ENCODE results near the gene FCER2.

The FCER2 gene

DNA sequence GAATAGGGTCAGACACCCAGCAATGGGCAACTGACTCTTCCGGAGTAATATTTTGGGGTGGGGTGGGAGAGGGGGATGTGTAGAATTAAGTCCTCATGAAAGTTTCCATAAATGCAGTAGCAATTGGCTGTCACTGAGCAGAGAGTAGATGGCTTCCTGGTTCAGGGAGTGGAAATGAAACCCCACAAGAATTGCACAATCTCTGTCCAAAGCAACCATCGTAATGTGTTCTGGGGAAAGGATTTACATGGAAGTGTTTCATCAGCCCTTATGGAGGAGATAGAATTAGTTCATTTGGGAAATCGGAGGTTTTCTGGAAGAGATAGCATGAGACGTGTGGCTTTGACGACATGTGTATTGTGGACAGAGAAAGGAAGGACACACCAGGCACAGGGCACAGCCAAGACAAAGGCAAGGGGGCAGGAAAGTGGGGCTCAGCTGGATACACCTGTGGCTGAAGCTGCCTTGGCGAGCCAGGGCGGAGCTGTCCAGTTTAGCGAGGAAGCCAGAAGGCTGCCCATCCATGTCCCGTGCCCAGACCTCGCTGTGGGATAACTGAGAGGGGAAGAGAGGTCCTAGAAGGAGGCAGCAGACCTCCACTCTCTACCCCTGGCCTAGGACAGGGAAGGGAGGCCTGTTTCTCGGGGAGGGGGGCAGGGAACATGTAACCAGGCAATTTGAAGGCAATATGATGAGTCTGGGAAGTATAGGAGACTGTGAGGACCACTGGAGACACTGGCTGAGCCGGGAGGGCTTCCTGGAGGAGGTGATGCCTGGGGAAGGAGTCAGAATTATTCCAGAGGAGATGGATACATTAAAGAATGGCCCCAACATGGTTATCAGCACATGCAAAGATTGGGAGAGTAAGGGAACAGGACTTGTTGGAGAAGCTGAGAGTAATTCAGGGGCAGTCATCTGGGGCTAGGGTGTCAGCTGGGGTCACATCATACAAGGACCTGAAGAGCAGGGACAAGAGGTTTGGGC is 32.6 kb upstream of the FCER2 start:
- no peak for DNase-seq
- peaks cover 15% of the 10 kb centered on the region for H3K27me3 ChIP-seq (replicated peaks; ENCODE audit: control insufficient read depth, insufficient read depth, low read length, poor library complexity, severe bottlenecking)
- no peaks in the 10 kb centered on the region for H3K36me3 ChIP-seq (ENCODE audit: control insufficient read depth, insufficient read depth, low read length)
- H3K4me3 ChIP-seq (ENCODE audit: insufficient read depth, low read depth, low read length, poor library complexity, severe bottlenecking), result no peak overlapping the region
- peaks cover 10% of the 10 kb centered on the region for H3K4me1 ChIP-seq (ENCODE audit: control insufficient read depth, insufficient read depth, low read length, poor library complexity, severe bottlenecking)
- no peaks in the 10 kb centered on the region for H3K9me3 ChIP-seq (ENCODE audit: control insufficient read depth, low read length)
- no peak overlapping the region for H3K27ac ChIP-seq (ENCODE audit: insufficient read depth, low read length, poor library complexity, severe bottlenecking)

DNA sequence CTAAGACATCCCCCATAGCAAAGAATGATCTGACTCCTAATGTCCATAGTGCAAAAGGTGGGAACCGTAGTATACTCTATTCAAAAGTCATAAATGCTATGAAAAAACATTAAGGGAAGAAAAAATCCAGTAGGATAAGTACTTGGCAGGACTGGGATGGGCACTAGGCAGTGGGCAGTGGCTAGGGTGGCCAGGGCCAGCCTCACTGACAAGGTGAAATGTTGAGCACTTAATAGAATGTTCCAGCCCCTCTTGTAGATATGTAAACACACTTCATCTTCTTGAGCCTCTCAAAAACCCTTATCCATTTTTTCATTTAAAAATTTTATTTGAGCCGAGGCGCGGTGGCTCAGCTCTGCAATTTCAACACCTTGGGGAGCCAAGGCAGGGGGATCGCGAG is 31.4 kb upstream of the FCER2 start:
- Histone ChIP-seq H3K4me3 (ENCODE audit: insufficient read depth, low read depth, low read length, poor library complexity, severe bottlenecking) (no peak overlapping the region), H3K36me3 (ENCODE audit: control insufficient read depth, insufficient read depth, low read length) (no peaks in the 10 kb centered on the region), H3K9me3 (ENCODE audit: control insufficient read depth, low read length) (no peaks in the 10 kb centered on the region), H3K27me3 (replicated peaks; ENCODE audit: control insufficient read depth, insufficient read depth, low read length, poor library complexity, severe bottlenecking) (peaks cover 26% of the 10 kb centered on the region), H3K27ac (ENCODE audit: insufficient read depth, low read length, poor library complexity, severe bottlenecking) (no peak overlapping the region), H3K4me1 (ENCODE audit: control insufficient read depth, insufficient read depth, low read length, poor library complexity, severe bottlenecking) (peaks cover 10% of the 10 kb centered on the region)
- no peak for DNase-seq

DNA sequence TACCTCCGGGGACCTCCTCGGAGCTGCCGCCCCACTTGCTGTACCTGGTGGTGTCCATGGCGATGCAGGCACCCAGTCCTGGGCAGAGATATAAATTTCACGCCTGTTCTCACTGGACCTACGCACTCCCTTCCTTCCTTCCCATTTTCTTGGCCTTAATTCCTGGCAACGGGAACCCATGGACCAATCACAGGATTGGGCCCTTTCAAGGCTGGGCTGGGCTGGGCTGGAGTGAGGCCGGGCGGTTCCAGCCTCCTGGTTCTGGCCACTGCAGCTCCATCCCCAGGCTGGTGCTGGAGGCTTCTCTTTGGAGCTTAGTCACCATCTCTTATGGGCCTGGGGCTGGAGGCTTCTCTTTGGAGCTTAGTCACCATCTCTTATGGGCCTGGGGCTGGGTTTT is 30.1 kb upstream of the FCER2 start, which contains the start of gene CLEC4G:
Gene CLEC4G, minus strand, starts transcription at position 66 of the 400 bp plus-strand sequence. Its CDS starts 8 bp downstream, at position 58.
- H3K4me1 ChIP-seq (ENCODE audit: control insufficient read depth, insufficient read depth, low read length, poor library complexity, severe bottlenecking), result peaks cover 10% of the 10 kb centered on the region
- no peak for DNase-seq
- H3K27me3 ChIP-seq (replicated peaks; ENCODE audit: control insufficient read depth, insufficient read depth, low read length, poor library complexity, severe bottlenecking), result peaks cover 28% of the 10 kb centered on the region

DNA sequence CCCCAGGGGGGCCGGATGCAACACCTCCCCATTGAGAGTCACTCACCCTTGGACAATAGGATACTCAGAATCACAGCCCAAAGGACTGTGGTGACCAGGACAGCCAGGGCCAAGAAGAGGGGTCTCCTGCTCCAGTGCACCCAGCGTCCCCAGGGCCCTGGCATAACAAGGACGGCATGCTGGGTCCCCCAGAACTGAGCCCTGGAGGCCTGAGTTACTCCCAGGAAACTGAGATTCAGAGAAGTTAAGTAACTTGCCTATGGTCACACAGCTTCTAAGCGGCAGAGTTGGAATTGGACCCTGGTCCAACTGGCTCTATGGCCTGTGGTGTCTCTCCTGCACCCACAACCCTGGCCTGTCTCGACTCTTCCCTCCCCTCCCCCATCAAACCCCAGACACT is 29.7 kb upstream of the FCER2 start:
- Histone ChIP-seq H3K27me3 (replicated peaks; ENCODE audit: control insufficient read depth, insufficient read depth, low read length, poor library complexity, severe bottlenecking) (peaks cover 28% of the 10 kb centered on the region), H3K4me1 (ENCODE audit: control insufficient read depth, insufficient read depth, low read length, poor library complexity, severe bottlenecking) (peaks cover 10% of the 10 kb centered on the region), H3K27ac (ENCODE audit: insufficient read depth, low read length, poor library complexity, severe bottlenecking) (no peak overlapping the region), H3K4me3 (ENCODE audit: insufficient read depth, low read depth, low read length, poor library complexity, severe bottlenecking) (no peak overlapping the region), H3K9me3 (ENCODE audit: control insufficient read depth, low read length) (no peaks in the 10 kb centered on the region), H3K36me3 (ENCODE audit: control insufficient read depth, insufficient read depth, low read length) (no peaks in the 10 kb centered on the region)
- DNase-seq, result no peak

More for the DNA sequence above, 30.1 kb upstream of the FCER2 start, which contains the start of gene CLEC4G:
- no peaks in the 10 kb centered on the region for H3K36me3 ChIP-seq (ENCODE audit: control insufficient read depth, insufficient read depth, low read length)
- no peaks in the 10 kb centered on the region for H3K9me3 ChIP-seq (ENCODE audit: control insufficient read depth, low read length)
- H3K27ac ChIP-seq (ENCODE audit: insufficient read depth, low read length, poor library complexity, severe bottlenecking), result no peak within 1 kb of the TSS
- H3K4me3 ChIP-seq (ENCODE audit: insufficient read depth, low read depth, low read length, poor library complexity, severe bottlenecking), result no peak within 1 kb of the TSS

DNA sequence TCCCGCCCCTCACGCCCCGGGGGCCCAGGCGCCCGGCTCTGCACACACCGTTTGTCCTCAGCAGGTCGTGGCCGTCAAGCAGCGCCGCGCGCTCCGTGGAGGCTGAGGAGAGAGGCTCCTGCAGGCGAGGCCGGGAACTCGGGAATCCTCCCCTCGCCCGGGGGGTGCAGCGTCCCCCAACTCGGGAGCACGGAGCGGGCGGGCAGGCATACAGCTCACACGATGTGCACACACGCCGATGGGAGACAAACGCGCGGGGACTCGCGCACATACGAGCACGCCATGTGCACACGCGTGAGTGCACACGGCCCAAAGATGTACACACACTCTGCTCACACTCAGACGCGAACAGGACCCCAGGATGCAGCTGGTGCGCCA is 29.3 kb upstream of the FCER2 start:
- DNase-seq, result no peak
- H3K27ac ChIP-seq (ENCODE audit: insufficient read depth, low read length, poor library complexity, severe bottlenecking), result no peak overlapping the region
- no peak overlapping the region for H3K4me3 ChIP-seq (ENCODE audit: insufficient read depth, low read depth, low read length, poor library complexity, severe bottlenecking)
- peaks cover 28% of the 10 kb centered on the region for H3K27me3 ChIP-seq (replicated peaks; ENCODE audit: control insufficient read depth, insufficient read depth, low read length, poor library complexity, severe bottlenecking)
- no peaks in the 10 kb centered on the region for H3K9me3 ChIP-seq (ENCODE audit: control insufficient read depth, low read length)
- H3K4me1 ChIP-seq (ENCODE audit: control insufficient read depth, insufficient read depth, low read length, poor library complexity, severe bottlenecking), result peaks cover 10% of the 10 kb centered on the region
- no peaks in the 10 kb centered on the region for H3K36me3 ChIP-seq (ENCODE audit: control insufficient read depth, insufficient read depth, low read length)

DNA sequence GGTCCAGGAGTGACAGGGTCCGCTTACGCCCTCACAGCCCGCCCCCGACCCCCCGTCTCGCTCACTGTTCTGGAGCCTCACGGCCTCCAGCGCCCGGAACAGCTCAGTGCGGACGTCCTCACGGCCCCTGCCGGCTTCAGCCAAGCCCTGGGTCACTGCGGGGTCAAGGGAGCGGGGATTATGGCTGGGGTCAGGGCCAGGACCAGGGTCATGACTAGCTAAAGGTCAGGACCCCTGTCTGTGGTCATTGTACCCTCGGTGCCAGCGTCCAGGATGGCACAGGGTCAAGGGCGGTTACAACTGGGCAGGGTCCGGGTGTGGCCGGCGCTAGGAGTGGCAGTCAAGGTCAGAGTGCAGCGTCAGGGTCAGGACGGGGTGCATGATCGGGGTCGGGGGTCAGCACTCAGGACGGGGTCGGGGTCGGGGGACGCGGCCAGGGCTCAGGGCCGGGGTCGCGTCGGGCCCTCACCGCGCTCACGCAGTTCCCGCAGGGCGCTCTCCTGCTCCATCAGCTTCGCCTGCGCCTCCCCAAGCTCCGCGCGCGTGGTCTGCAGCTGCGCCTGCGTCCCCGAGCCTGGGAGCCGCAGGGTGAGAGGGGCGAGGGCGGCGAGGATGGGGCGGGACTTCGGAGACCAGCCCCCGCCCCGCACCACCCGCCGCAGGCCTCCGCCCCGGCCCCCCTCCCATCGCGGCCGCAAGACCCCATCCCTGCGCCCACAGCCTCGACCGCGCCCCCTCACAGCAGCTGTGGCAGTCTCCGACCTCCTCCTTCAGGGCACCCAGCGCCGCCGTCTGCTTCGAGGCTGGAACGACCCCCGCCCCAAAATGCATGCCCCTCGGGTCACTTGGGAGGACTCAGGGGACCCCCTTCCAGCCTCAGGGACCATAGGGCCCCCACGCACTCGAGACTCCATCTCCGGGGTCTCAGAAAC is 28.6 kb upstream of the FCER2 start:
- H3K36me3 ChIP-seq (ENCODE audit: control insufficient read depth, insufficient read depth, low read length), result no peaks in the 10 kb centered on the region
- H3K9me3 ChIP-seq (ENCODE audit: control insufficient read depth, low read length), result no peaks in the 10 kb centered on the region
- DNase-seq, result no peak
- H3K27me3 ChIP-seq (replicated peaks; ENCODE audit: control insufficient read depth, insufficient read depth, low read length, poor library complexity, severe bottlenecking), result peaks cover 28% of the 10 kb centered on the region
- no peak overlapping the region for H3K4me3 ChIP-seq (ENCODE audit: insufficient read depth, low read depth, low read length, poor library complexity, severe bottlenecking)
- no peak overlapping the region for H3K27ac ChIP-seq (ENCODE audit: insufficient read depth, low read length, poor library complexity, severe bottlenecking)
- H3K4me1 ChIP-seq (ENCODE audit: control insufficient read depth, insufficient read depth, low read length, poor library complexity, severe bottlenecking), result peaks cover 10% of the 10 kb centered on the region

DNA sequence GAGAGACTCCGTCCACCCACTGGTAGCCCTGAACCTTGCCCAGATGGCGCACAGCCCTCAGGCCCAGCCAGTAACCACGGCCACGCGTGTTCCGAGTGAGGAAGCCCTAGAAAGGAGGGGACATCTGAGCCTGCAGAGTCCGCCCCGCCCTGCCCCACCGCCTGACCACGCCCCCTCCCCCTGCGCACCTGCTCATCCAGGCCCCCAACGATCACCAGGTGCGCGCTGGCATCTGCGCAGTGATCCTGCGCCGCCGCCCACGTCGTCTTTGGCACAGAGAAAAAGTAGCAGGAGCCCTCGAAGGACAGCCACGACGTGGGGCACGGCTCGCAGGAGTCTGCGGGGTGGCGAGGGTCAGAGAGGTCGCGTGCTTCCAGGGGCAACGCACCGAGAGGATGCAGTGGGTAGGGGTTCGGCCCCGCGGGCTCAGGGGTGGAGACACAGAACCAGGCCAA is 27.9 kb upstream of the FCER2 start:
- no peak for DNase-seq
- no peaks in the 10 kb centered on the region for H3K36me3 ChIP-seq (ENCODE audit: control insufficient read depth, insufficient read depth, low read length)
- H3K27ac ChIP-seq (ENCODE audit: insufficient read depth, low read length, poor library complexity, severe bottlenecking), result no peak overlapping the region
- H3K4me1 ChIP-seq (ENCODE audit: control insufficient read depth, insufficient read depth, low read length, poor library complexity, severe bottlenecking), result peaks cover 10% of the 10 kb centered on the region
- no peak overlapping the region for H3K4me3 ChIP-seq (ENCODE audit: insufficient read depth, low read depth, low read length, poor library complexity, severe bottlenecking)
- H3K9me3 ChIP-seq (ENCODE audit: control insufficient read depth, low read length), result no peaks in the 10 kb centered on the region
- H3K27me3 ChIP-seq (replicated peaks; ENCODE audit: control insufficient read depth, insufficient read depth, low read length, poor library complexity, severe bottlenecking), result peaks cover 28% of the 10 kb centered on the region

DNA sequence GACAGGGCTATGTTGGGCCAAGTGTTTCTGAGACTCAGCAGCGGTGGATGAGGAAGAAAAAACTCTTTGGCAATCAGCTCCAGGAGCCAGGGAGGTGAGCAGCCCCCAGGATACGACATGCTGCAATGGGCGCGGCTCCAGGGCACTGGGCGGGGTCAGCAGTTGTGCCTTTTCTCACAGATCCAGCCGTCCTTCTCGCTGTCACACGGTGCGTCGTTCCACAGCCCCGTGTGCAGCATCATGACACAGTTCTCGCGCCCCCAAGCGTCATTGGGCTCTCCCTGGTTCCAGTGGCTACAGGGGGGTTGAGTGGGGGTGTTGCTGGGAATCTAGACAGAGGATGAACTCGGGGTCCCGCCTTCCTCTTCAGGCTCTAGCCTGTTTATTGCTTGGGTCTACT is 27.3 kb upstream of the FCER2 start:
- H3K36me3 ChIP-seq (ENCODE audit: control insufficient read depth, insufficient read depth, low read length), result no peaks in the 10 kb centered on the region
- DNase-seq, result no peak
- no peak overlapping the region for H3K27ac ChIP-seq (ENCODE audit: insufficient read depth, low read length, poor library complexity, severe bottlenecking)
- no peak overlapping the region for H3K4me3 ChIP-seq (ENCODE audit: insufficient read depth, low read depth, low read length, poor library complexity, severe bottlenecking)
- H3K4me1 ChIP-seq (ENCODE audit: control insufficient read depth, insufficient read depth, low read length, poor library complexity, severe bottlenecking), result peaks cover 10% of the 10 kb centered on the region
- H3K27me3 ChIP-seq (replicated peaks; ENCODE audit: control insufficient read depth, insufficient read depth, low read length, poor library complexity, severe bottlenecking), result peaks cover 28% of the 10 kb centered on the region
- H3K9me3 ChIP-seq (ENCODE audit: control insufficient read depth, low read length), result no peaks in the 10 kb centered on the region

DNA sequence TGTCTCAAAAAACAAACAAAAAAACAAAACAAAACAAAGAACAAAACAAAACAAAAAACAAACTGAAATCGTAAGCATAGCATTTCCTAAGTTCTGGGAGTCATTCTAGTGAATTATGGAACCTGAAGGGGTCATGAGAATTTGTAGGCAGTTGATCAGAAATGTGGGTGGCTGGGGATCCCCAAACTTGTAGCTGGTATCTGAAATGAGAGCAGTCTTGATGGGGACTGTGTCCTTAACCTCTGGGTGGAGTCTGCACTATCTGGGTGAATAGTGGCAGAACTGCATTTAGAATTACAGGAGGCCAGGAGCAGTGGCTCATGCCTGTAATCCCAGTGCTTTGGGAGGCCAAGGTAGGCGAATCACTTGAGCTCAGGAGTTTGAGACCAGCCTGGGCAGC is 23.9 kb upstream of the FCER2 start:
- DNase-seq, result no peak
- Histone ChIP-seq H3K4me1 (ENCODE audit: control insufficient read depth, insufficient read depth, low read length, poor library complexity, severe bottlenecking) (peaks cover 10% of the 10 kb centered on the region), H3K27me3 (replicated peaks; ENCODE audit: control insufficient read depth, insufficient read depth, low read length, poor library complexity, severe bottlenecking) (peaks cover 21% of the 10 kb centered on the region), H3K9me3 (ENCODE audit: control insufficient read depth, low read length) (no peaks in the 10 kb centered on the region), H3K36me3 (ENCODE audit: control insufficient read depth, insufficient read depth, low read length) (no peaks in the 10 kb centered on the region), H3K4me3 (ENCODE audit: insufficient read depth, low read depth, low read length, poor library complexity, severe bottlenecking) (no peak overlapping the region), H3K27ac (ENCODE audit: insufficient read depth, low read length, poor library complexity, severe bottlenecking) (no peak overlapping the region)
